GM20000 (cell line): ENCODE measurements around the gene GALC.

Experiments used
- DNase-seq: peaks from one replicate; pipeline ENCODE4 v3.0.0; 2012; ENCODE audit warnings: low spot score
- CTCF ChIP-seq: IDR thresholded peaks from 2 replicates; pipeline ENCODE4 v1.5.1; 2012; ENCODE audit warnings: mild to moderate bottlenecking, control low read depth; ENCODE audit errors: extremely low read depth, missing control alignments

The GALC gene

GRCh38 chr14:87998482-87998881 lies 5.5 kb upstream of the GALC start:
- no peak for DNase-seq
- TF ChIP-seq CTCF: no peak

- DNase-seq: no peak
Measured at GRCh38 chr14:87996291-87996592, 3.3 kb upstream of the GALC start.

GRCh38 chr14:87995500-87996290 lies 2.7 kb upstream of the GALC start:
- no peak for DNase-seq
- TF ChIP-seq CTCF: no peak

More at GRCh38 chr14:87996291-87996592, 3.3 kb upstream of the GALC start:
- TF ChIP-seq CTCF: no peak

- peak; percentile 56 for DNase-seq
- no peak for TF ChIP-seq CTCF
Measured at GRCh38 chr14:87994974-87995373, 2.0 kb upstream of the GALC start.

- peak; percentile 37 for DNase-seq
Measured at GRCh38 chr14:87992346-87992717, 650 bp downstream of the GALC start.

GRCh38 chr14:87990682-87991081 lies 2.3 kb downstream of the GALC start:
- DNase-seq: no peak
- TF ChIP-seq CTCF: no peak

More at GRCh38 chr14:87992346-87992717, 650 bp downstream of the GALC start:
- TF ChIP-seq CTCF: no peak

GRCh38 chr14:87989956-87990299 lies 3.1 kb downstream of the GALC start:
- TF ChIP-seq CTCF: no peak
- no peak for DNase-seq
